Hepatocyte (in vitro differentiated cells): ENCODE results near the gene EPS8L3. TPM values are rescaled to one million over a fixed set of nuclear protein-coding genes. Genes with fewer than 3 reads are reported as not detected.

Source experiments
- DNase-seq: peaks from one replicate; pipeline ENCODE4 v3.0.0-alpha.2; 2016; ENCODE audit warnings: low spot score
- H2AFZ ChIP-seq: fragments of 200-600 bp; sonication (generic); 2 replicates; pipeline ENCODE4 v1.6.0; 2016; ENCODE audit warnings: antibody characterized with exemption, mild to moderate bottlenecking
- H3K27ac ChIP-seq: fragments of 200-600 bp; sonication (generic); 2 replicates; pipeline ENCODE4 v1.5.1; 2016; ENCODE audit warnings: mild to moderate bottlenecking
- H3K27me3 ChIP-seq: fragments of 200-600 bp; sonication (generic); 2 replicates; pipeline ENCODE4 v1.6.1; 2016
- H3K36me3 ChIP-seq: fragments of 200-600 bp; sonication (generic); replicated peaks from 2 replicates; pipeline ENCODE4 v1.5.1; 2016; ENCODE audit warnings: low read depth; ENCODE audit not compliant: insufficient read depth
- H3K4me1 ChIP-seq: fragments of 200-600 bp; sonication (generic); 2 replicates; pipeline ENCODE4 v1.5.1; 2016; ENCODE audit warnings: mild to moderate bottlenecking, moderate library complexity; ENCODE audit not compliant: insufficient read depth
- H3K4me2 ChIP-seq: fragments of 200-600 bp; sonication (generic); 2 replicates; pipeline ENCODE4 v1.6.0; 2016
- H3K4me3 ChIP-seq: fragments of 200-600 bp; sonication (generic); 2 replicates; pipeline ENCODE4 v1.5.1; 2016; ENCODE audit warnings: mild to moderate bottlenecking
- H3K79me2 ChIP-seq: fragments of 200-600 bp; sonication (generic); 2 replicates; pipeline ENCODE4 v1.6.0; 2017; ENCODE audit warnings: mild to moderate bottlenecking
- H3K9me2 ChIP-seq: fragments of 200-600 bp; sonication (generic); replicated peaks from 2 replicates; pipeline ENCODE4 v1.6.0; 2017; ENCODE audit warnings: mild to moderate bottlenecking; ENCODE audit not compliant: insufficient read depth
- H3K9me3 ChIP-seq: fragments of 200-600 bp; sonication (generic); 2 replicates; pipeline ENCODE4 v1.5.1; 2016; ENCODE audit warnings: low read depth, mild to moderate bottlenecking
- H4K20me1 ChIP-seq: fragments of 200-600 bp; sonication (generic); 2 replicates; pipeline ENCODE4 v1.6.0; 2016; ENCODE audit warnings: mild to moderate bottlenecking; ENCODE audit not compliant: insufficient read depth, poor library complexity, severe bottlenecking
- EZH2 ChIP-seq: fragments of 200-600 bp; sonication (generic); IDR thresholded peaks from 2 replicates; pipeline ENCODE4 v1.6.1; 2016; ENCODE audit warnings: antibody characterized with exemption, mild to moderate bottlenecking, borderline replicate concordance
- EZH2phosphoT487 ChIP-seq: fragments of 200-600 bp; sonication (generic); IDR thresholded peaks from one replicate; pipeline ENCODE4 v1.6.1; 2018; ENCODE audit warnings: antibody characterized with exemption, mild to moderate bottlenecking, low read depth, moderate library complexity; ENCODE audit not compliant: unreplicated experiment, severe bottlenecking
- WGBS: methylation state at CpG from one replicate; pipeline ENCODE4 v1.1.6; 2016; ENCODE audit warnings: low lambda C conversion rate; ENCODE audit errors: missing lambda C conversion rate; 5-methylcytosine and 5-hydroxymethylcytosine counted together
- polyA plus RNA-seq: library from polyadenylated mRNA; unstranded; fragments of >200 nt; fragmentation: Nextera tagmentation; extraction: Ambion mirVana; gene quantifications from 2 replicates; pipeline ENCODE4 v1.2.1, GENCODE V29; 2016
- total RNA-seq: library from RNA; depleted of rRNA; stranded (reverse); fragments of >200 nt; gene quantifications from 2 replicates; pipeline ENCODE4 v1.2.3, GENCODE V29; 2014
- TF ChIP-seq, protein P1 (sequence below): fragments of 200-600 bp; sonication (generic); IDR thresholded peaks from 2 replicates; pipeline ENCODE4 v1.5.1; 2016; ENCODE audit warnings: antibody characterized with exemption, mild to moderate bottlenecking; ENCODE audit not compliant: poor library complexity

The EPS8L3 gene
- total and polyA plus RNA-seq, 2 experiments from 2014 or later = 48.1 to 97.3 TPM

DNA sequence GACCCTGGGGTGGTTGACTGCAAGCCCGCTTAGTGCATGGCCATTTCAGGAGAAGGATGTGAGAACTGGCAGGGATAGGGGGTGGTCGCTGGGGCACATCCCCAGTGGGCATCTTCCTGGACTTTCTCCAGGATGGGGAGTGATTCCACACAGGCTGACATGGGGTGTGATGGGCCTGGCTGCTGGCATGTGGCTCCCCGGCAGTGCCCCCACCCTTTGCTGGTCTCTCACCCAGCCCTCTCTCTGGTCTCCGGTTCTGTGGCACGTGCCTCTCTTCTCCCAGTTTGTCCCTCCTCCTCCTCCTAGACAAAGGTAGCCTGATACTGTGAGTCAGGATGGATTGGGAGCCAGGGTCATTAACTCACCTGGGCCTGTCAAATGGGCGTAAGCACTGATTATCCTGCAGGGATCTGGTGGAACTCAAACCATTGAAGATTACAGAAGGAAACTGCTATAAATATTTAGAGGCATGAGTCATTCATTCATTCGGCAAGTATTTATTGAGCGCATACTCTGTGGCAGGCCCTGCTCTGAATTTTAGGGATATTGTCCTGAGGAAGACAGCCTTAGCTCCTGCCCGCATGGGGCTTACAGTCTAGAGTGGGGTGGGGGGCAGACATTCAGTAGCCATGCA, 23.6 kb upstream of the EPS8L3 start:
- Histone ChIP-seq H3K4me1 (peaks cover 43% of the 10 kb centered on the region), H3K27me3 (no peaks in the 10 kb centered on the region), H3K9me2 (no peaks in the 10 kb centered on the region), H4K20me1 (no peaks in the 10 kb centered on the region), H3K4me3 (no peak overlapping the region), H3K4me2 (no peak overlapping the region), H3K79me2 (no peaks in the 10 kb centered on the region), H3K36me3 (no peaks in the 10 kb centered on the region), H2AFZ (no peak overlapping the region), H3K27ac (no peak overlapping the region), H3K9me3 (no peaks in the 10 kb centered on the region)
- no peak for DNase-seq
- 86% methylated on average over 9 of the region's 9 CpGs for WGBS
- TF ChIP-seq EZH2phosphoT487 (no peak), EZH2 (no peak)
- TF ChIP-seq, protein P1, sequence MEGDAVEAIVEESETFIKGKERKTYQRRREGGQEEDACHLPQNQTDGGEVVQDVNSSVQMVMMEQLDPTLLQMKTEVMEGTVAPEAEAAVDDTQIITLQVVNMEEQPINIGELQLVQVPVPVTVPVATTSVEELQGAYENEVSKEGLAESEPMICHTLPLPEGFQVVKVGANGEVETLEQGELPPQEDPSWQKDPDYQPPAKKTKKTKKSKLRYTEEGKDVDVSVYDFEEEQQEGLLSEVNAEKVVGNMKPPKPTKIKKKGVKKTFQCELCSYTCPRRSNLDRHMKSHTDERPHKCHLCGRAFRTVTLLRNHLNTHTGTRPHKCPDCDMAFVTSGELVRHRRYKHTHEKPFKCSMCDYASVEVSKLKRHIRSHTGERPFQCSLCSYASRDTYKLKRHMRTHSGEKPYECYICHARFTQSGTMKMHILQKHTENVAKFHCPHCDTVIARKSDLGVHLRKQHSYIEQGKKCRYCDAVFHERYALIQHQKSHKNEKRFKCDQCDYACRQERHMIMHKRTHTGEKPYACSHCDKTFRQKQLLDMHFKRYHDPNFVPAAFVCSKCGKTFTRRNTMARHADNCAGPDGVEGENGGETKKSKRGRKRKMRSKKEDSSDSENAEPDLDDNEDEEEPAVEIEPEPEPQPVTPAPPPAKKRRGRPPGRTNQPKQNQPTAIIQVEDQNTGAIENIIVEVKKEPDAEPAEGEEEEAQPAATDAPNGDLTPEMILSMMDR = no peak

DNA sequence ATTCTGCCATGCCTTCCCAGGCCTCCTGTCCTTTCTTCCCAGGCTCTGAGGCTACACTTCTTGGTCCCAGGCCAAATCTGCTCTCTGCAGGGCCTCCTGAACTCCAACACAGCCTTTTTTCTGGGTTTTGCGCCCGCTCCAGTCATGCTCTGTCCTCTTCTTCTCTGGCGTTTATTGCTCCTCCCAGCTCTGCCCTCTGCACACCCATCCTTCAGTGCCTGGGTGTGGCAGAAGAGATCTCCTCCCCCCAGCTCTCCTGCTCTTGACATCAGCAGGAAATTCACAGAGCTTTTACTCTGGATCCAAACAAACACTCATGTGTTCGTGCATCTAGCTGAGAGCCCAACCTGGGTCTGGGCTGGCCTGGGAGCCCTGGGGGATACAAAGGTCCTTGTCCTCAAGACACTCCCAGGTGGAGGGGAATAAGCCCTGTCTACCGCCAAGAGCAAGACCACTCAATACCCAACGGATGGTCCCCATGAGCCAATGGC, 22.9 kb upstream of the EPS8L3 start:
- WGBS = 64% methylated on average over 6 of the region's 6 CpGs
- Histone ChIP-seq H3K79me2 (no peaks in the 10 kb centered on the region), H3K27me3 (no peaks in the 10 kb centered on the region), H3K27ac (peak overlapping the region; percentile 43), H3K9me2 (no peaks in the 10 kb centered on the region), H4K20me1 (no peaks in the 10 kb centered on the region), H3K4me1 (peaks cover 35% of the 10 kb centered on the region), H3K36me3 (no peaks in the 10 kb centered on the region), H3K4me3 (no peak overlapping the region), H3K9me3 (no peaks in the 10 kb centered on the region), H3K4me2 (no peak overlapping the region), H2AFZ (no peak overlapping the region)
- TF ChIP-seq, protein P1 = no peak
- no peak for TF ChIP-seq EZH2
- TF ChIP-seq EZH2phosphoT487 = no peak
- DNase-seq = peak; percentile 57

DNA sequence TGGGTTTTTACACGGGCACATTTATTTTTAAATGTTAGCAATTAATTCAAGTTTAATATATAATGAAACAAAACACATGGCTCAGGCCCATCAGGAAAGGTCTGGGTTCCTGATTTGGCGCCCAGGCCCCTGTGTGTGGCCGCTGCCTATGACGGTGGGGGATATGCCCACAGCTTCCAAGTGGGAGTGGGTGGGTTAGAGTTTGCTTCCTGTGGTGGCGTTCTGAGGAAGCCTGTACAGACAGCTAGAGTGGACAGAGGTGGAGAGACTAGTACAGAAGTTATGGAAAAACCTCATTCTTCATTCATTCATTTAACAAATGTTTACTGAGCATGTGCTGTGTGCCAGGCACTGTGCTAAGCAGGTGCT, 22.4 kb upstream of the EPS8L3 start:
- H3K9me3 ChIP-seq = no peaks in the 10 kb centered on the region
- H3K9me2 ChIP-seq = no peaks in the 10 kb centered on the region
- H3K27ac ChIP-seq = no peak overlapping the region
- H3K4me2 ChIP-seq = no peak overlapping the region
- TF ChIP-seq EZH2 (no peak), EZH2phosphoT487 (no peak)
- TF ChIP-seq, protein P1 = no peak
- H3K36me3 ChIP-seq = no peaks in the 10 kb centered on the region
- peaks cover 31% of the 10 kb centered on the region for H3K4me1 ChIP-seq
- no peak for DNase-seq
- 86% methylated on average over 5 of the region's 5 CpGs for WGBS
- no peaks in the 10 kb centered on the region for H4K20me1 ChIP-seq
- no peak overlapping the region for H3K4me3 ChIP-seq
- no peaks in the 10 kb centered on the region for H3K79me2 ChIP-seq
- H3K27me3 ChIP-seq = no peaks in the 10 kb centered on the region
- no peak overlapping the region for H2AFZ ChIP-seq
